ENCODE results near the gene CSNK2A1. TPM values are rescaled to one million over a fixed set of nuclear protein-coding genes. Genes with fewer than 3 reads are reported as not detected.
A peak's percentile ranks its signal among the peaks of the same experiment; 100 is the strongest.
"Not testable (repeated sequence)": the region's sequence is repeated elsewhere in the genome, so short reads cannot be mapped to it uniquely, and the experiment has no call there.

Gene CSNK2A1
- total RNA-seq, 2 donors from 2014 or later = 40.5 to 52.7 TPM

DNA sequence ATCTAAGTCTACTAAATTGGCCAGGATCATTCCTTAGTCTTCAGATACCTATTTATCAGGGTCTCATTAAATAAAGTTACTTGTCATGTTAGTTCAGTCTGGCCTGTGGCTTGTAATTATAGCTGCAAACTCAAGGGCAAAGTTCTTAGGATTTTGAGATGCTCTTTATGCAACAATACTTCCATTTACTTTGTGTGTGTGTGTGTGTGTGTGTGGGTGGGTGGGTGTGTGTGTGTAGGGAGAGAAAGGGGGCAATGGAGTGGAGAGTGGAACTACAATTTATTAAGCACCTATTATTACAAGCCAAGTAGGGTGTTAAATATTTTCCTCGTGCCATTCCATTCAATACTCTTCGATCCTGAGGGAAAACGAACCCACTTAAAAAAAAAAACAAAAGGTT is 63.5 kb downstream of the CSNK2A1 start:
- Histone ChIP-seq H3K36me3 (replicated peaks in 1 of 2; ENCODE audit: insufficient read depth in 1 of 2, low read depth in 2 of 2) (peaks cover 0 to 3% of the 10 kb centered on the region in 2 donors), H3K27ac (no peak overlapping the region), H3K4me1 (peaks cover 19% of the 10 kb centered on the region), H3K9me3 (no peaks in the 10 kb centered on the region), H3K4me3 (no peak overlapping the region), H3K27me3 (no peaks in the 10 kb centered on the region)
- 19 to 33% methylated on average over 3 of the region's 3 CpGs for WGBS, 2 donors
- intact Hi-C loops (cut with DNase I) = no loop called here
- DNase-seq (no peak), ATAC-seq (no peak)
- TF ChIP-seq, protein P1, sequence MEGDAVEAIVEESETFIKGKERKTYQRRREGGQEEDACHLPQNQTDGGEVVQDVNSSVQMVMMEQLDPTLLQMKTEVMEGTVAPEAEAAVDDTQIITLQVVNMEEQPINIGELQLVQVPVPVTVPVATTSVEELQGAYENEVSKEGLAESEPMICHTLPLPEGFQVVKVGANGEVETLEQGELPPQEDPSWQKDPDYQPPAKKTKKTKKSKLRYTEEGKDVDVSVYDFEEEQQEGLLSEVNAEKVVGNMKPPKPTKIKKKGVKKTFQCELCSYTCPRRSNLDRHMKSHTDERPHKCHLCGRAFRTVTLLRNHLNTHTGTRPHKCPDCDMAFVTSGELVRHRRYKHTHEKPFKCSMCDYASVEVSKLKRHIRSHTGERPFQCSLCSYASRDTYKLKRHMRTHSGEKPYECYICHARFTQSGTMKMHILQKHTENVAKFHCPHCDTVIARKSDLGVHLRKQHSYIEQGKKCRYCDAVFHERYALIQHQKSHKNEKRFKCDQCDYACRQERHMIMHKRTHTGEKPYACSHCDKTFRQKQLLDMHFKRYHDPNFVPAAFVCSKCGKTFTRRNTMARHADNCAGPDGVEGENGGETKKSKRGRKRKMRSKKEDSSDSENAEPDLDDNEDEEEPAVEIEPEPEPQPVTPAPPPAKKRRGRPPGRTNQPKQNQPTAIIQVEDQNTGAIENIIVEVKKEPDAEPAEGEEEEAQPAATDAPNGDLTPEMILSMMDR (IDR thresholded peaks at IDR 0.05) = no peak
- no peak for TF ChIP-seq POLR2A (IDR thresholded peaks at IDR 0.05)

DNA sequence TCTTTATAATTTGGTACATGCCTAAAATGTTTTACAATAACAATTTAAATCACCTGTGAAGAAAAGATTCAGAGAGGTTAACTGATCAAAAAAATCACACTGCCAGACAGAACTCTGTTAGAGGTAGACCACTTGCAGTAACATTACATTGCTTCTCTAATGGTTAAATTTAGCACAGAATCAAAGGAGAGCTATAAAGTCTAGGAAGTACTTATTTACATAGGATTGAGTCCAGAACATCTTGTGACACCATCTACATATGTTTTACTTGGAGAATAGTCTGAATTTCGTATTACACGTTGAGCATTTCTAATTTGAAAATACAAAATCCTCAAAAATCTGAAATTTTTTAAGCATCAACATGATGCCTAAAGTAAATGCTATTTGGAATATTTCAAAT is 64.1 kb downstream of the CSNK2A1 start:
- WGBS, 2 donors = 25 to 30% methylated on average over 2 of the region's 2 CpGs
- no peak overlapping the region for H3K4me3 ChIP-seq
- DNase-seq (no peak), ATAC-seq (no peak)
- H3K4me1 ChIP-seq = peaks cover 17% of the 10 kb centered on the region
- H3K27me3 ChIP-seq = no peaks in the 10 kb centered on the region
- intact Hi-C loops (cut with DNase I) = loop anchor here (10.0 kb wide), 1 partner anchor 125 kb away; no protein-coding TSS in a partner anchor
- no peak for TF ChIP-seq POLR2A (IDR thresholded peaks at IDR 0.05)
- TF ChIP-seq, protein P1 (IDR thresholded peaks at IDR 0.05) = no peak
- no peaks in the 10 kb centered on the region for H3K9me3 ChIP-seq
- H3K36me3 ChIP-seq (replicated peaks in 1 of 2; ENCODE audit: insufficient read depth in 1 of 2, low read depth in 2 of 2) = peaks cover 0 to 3% of the 10 kb centered on the region in 2 donors
- no peak overlapping the region for H3K27ac ChIP-seq

DNA sequence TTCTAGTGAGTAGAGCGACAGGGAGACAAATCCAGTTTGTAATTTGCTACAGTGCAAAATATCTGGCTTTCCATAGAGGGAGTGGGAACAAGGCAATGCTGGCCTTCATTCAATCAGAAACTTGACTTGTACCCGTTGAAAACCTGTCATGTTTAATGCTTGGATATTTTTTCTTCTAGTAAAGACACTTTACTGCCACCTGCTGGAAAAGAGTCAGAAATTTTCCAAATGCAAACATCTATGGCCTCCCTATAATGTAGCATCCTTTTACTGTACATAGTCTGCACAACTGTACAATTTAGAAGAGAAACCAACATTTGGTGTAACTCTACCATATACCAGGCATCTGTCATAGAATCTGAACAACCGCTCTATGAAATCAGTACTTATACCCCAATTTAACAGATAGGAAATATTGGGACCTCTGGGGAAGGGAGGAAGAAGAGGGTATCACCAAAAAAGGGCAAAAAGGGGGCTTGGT is 64.6 kb downstream of the CSNK2A1 start:
- ATAC-seq = peak; percentile 45
- WGBS, 2 donors = 50 to 51% methylated on average over 3 of the region's 3 CpGs

DNA sequence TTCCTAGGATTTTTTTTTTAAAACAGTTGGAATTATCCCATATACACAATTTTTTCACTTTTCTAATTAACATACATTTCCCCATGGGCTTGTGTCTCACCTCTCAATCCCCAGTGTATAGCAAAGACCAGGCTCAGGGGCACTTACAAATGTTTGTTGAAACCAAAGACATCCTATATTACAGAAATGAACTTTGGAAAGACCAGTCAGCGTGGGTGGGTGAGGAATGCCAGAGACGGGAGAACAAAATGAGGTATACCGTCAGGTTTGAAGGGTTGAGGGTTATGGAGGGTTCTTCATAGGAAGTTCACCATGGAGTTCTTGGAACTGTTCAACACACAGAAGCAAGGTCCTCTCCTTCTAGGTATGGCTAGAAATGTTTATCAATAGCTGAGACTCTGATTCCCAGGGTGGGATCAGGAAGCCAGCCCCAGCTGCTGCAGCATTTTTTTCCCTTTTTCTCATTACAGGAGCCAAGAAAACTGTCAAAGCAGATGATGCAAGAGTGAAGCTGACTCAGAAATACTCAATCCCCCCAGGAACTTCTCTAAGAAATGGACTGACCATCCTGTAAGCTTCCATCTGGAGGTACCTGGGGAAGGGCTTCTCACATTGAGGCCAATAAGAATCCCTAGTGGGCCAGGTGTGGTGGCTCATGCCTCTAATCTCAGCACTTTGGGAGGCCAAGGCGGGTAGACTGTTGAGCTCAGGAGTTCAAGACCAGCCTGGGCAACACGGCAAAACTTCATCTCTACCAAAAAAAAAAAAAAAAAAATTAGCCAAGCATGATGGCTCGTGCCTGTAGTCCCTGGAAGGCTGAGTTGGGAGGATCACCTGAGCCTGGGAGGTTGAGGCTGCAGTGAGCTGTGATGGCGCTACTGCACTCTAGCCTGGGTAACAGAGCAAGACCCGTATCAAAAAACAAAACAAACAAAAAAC is 65.3 kb downstream of the CSNK2A1 start:
- Histone ChIP-seq H3K4me3 (no peak overlapping the region), H3K27ac (no peak overlapping the region), H3K9me3 (no peaks in the 10 kb centered on the region), H3K27me3 (no peaks in the 10 kb centered on the region), H3K36me3 (replicated peaks in 1 of 2; ENCODE audit: insufficient read depth in 1 of 2, low read depth in 2 of 2) (peaks cover 0 to under 1% of the 10 kb centered on the region in 2 donors), H3K4me1 (peaks cover 9% of the 10 kb centered on the region)
- DNase-seq (no peak), ATAC-seq (no peak)
- TF ChIP-seq, protein P1 (IDR thresholded peaks at IDR 0.05) = no peak
- no peak for TF ChIP-seq POLR2A (IDR thresholded peaks at IDR 0.05)
- intact Hi-C loops (cut with DNase I) = loop anchor here (10.0 kb wide), 1 partner anchor 123 kb away; no protein-coding TSS in a partner anchor
- 83 to 88% methylated on average over 8 of the region's 8 CpGs for WGBS, 2 donors

More for the DNA sequence above, 64.6 kb downstream of the CSNK2A1 start:
- Histone ChIP-seq H3K4me1 (peaks cover 12% of the 10 kb centered on the region), H3K4me3 (no peak overlapping the region), H3K36me3 (replicated peaks in 1 of 2; ENCODE audit: insufficient read depth in 1 of 2, low read depth in 2 of 2) (peaks cover 0 to 3% of the 10 kb centered on the region in 2 donors), H3K9me3 (no peaks in the 10 kb centered on the region), H3K27me3 (no peaks in the 10 kb centered on the region), H3K27ac (no peak overlapping the region)
- DNase-seq = peak in 1 of 4 donors; percentile 50
- intact Hi-C loops (cut with DNase I) = loop anchor here (10.0 kb wide), 1 partner anchor 124 kb away; no protein-coding TSS in a partner anchor
- no peak for TF ChIP-seq POLR2A (IDR thresholded peaks at IDR 0.05)
- TF ChIP-seq, protein P1 (IDR thresholded peaks at IDR 0.05) = peak; percentile 29 to 65 (median 57)

DNA sequence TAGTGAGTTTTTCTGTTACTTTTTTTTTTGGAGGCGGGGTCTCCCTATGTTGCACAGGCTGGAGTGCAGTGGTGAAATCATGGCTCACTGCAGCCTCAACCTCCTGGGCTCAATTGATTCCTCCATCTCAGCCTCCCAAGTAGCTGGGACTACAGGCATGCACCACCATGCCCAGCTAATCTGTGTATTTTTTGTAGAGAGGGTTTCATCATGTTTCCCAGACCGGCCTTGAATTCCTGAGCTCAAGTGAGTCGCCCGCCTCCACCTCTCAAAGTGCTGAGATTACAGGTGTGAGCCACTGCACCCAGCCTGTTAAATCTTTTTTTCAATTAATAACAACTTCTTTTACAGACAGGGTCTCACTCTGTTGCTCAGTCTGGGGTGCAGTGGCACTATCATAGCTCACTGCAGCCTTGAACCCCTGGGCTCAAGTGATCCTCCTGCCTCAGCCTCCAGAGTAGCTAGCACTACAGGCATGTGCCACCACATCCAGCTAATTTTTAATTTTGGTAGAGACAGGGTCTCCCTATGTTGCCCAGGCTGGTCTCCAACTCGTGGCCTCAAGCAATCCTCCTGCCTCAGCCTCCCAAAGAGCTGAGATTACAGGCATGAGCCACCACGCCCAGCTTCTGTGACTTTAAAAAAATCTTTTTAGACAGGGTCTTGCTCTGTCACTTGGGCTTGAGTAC is 66.9 kb downstream of the CSNK2A1 start:
- not testable (repeated sequence) for ATAC-seq; H3K4me3 ChIP-seq; H3K36me3 ChIP-seq (replicated peaks in 1 of 2; ENCODE audit: insufficient read depth in 1 of 2, low read depth in 2 of 2); H3K27ac ChIP-seq; DNase-seq; H3K27me3 ChIP-seq; H3K4me1 ChIP-seq; H3K9me3 ChIP-seq
- 93 to 98% methylated on average over 6 of the region's 6 CpGs for whole genome bisulfite sequencing, 2 donors
- intact Hi-C loops (cut with DNase I) = loop anchor here (10.0 kb wide), 1 partner anchor 122 kb away; no protein-coding TSS in a partner anchor

Data from body of pancreas (tissue), 4 donors.